Transverse colon (tissue), 3 donors: ENCODE measurements around the gene RNU1-3.
"Not testable (repeated sequence)": the region's sequence is repeated elsewhere in the genome, so short reads cannot be mapped to it uniquely, and the experiment has no call there.

Experiments used
- CTCF ChIP-seq, 5 experiments: fragments of 200-600 bp in 3 of 5; fragments of 450-650 bp in 2 of 5; sonication (generic) in 3 of 5; IDR thresholded peaks; 1 replicate in 2 of 5; 2 replicates in 3 of 5; pipeline ENCODE4 v1.5.1; 2016 to 2017; ENCODE audit warnings: antibody characterized with exemption in 5 of 5, inconsistent platforms in 3 of 5, mild to moderate bottlenecking in 2 of 5, moderate library complexity in 1 of 5
- POLR2A ChIP-seq: fragments of 450-650 bp; IDR thresholded peaks from one replicate; pipeline ENCODE4 v1.6.1; 2016; ENCODE audit warnings: antibody characterized with exemption, mild to moderate bottlenecking, moderate library complexity

- TF ChIP-seq POLR2A; CTCF (IDR thresholded peaks at IDR 0.05): not testable (repeated sequence)
These were observed 46.2 kb upstream of the RNU1-3 start for GRCh38 chr1:16712984-16713383.
